Measurements from ENCODE around the gene BATF2.

GRCh38 chr11:65008016-65008415 is 11.2 kb upstream of the BATF2 start:
- TF ChIP-seq, protein P1, sequence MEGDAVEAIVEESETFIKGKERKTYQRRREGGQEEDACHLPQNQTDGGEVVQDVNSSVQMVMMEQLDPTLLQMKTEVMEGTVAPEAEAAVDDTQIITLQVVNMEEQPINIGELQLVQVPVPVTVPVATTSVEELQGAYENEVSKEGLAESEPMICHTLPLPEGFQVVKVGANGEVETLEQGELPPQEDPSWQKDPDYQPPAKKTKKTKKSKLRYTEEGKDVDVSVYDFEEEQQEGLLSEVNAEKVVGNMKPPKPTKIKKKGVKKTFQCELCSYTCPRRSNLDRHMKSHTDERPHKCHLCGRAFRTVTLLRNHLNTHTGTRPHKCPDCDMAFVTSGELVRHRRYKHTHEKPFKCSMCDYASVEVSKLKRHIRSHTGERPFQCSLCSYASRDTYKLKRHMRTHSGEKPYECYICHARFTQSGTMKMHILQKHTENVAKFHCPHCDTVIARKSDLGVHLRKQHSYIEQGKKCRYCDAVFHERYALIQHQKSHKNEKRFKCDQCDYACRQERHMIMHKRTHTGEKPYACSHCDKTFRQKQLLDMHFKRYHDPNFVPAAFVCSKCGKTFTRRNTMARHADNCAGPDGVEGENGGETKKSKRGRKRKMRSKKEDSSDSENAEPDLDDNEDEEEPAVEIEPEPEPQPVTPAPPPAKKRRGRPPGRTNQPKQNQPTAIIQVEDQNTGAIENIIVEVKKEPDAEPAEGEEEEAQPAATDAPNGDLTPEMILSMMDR (conservative IDR thresholded peaks at IDR 0.05; ENCODE audit: low read length): peak; percentile 35; the same call in 1 of the 2 replicates
- TF ChIP-seq EZH2phosphoT487 (IDR thresholded peaks at IDR 0.05; ENCODE audit: borderline replicate concordance, low read depth, low read length): no peak

Measured in OCI-LY7 (cell line).